ENCODE data around the gene POU3F1. TPM values are rescaled to one million over a fixed set of nuclear protein-coding genes. Genes with fewer than 3 reads are reported as not detected.

Gene POU3F1
- total and polyA plus RNA-seq, 4 experiments from 2014 or later, result 0.08 to 0.15 (median 0.14) TPM; not detected in 1

GRCh38 chr1:38046884-38047602 is 450 bp upstream of the POU3F1 start:
- Histone ChIP-seq H3K27ac (ENCODE audit: low read depth, low read length) (no peak overlapping the region), H3K4me1 (ENCODE audit: insufficient read depth, low read length) (peaks cover 18% of the 10 kb centered on the region), H3K9me3 (ENCODE audit: control insufficient read depth in 1 of 2, low read length in 2 of 2) (no peaks in the 10 kb centered on the region), H3K4me3 (ENCODE audit: low read length in 2 of 2) (peak overlapping the region in 1 of 2 donors; percentile 38), H3K27me3 (ENCODE audit: insufficient read depth, low read length) (peaks cover 26% of the 10 kb centered on the region), H3K36me3 (ENCODE audit: insufficient read depth, low read length) (no peaks in the 10 kb centered on the region)
- peak in 4 of 5 donors; percentile 37 to 70 (median 60) for DNase-seq
- Mint-ChIP-seq H3K9me3 (peaks cover 0 to 1% (median 0%) of the 10 kb centered on the region in 8 donors), H3K27ac (peak overlapping the region in 1 of 7 donors; percentile 46), H3K4me3 (peak overlapping the region; percentile 68 to 80 (median 78)), H3K27me3 (peaks cover 17% of the 10 kb centered on the region in 2 donors), H3K36me3 (no peaks in the 10 kb centered on the region), H3K4me1 (peaks cover 2 to 23% (median 8%) of the 10 kb centered on the region in 4 donors)
- intact Hi-C loops (cut with micrococcal nuclease), result loop anchor here (1.0 kb wide), 1 partner anchor 35 kb away; the partner anchor contains the start of gene UTP11
- ChIA-PET POLR2A (ENCODE audit: partially characterized antibody) (interaction anchor here (0.9 kb wide), 1 partner anchor 17 kb away, joined by 4 read pairs; no protein-coding TSS in a partner anchor), CTCF (ENCODE audit: partially characterized antibody) (interaction anchor here (2.0 kb wide), 1 partner anchor 25 kb away, joined by 5 read pairs; no protein-coding TSS in a partner anchor)

DNA sequence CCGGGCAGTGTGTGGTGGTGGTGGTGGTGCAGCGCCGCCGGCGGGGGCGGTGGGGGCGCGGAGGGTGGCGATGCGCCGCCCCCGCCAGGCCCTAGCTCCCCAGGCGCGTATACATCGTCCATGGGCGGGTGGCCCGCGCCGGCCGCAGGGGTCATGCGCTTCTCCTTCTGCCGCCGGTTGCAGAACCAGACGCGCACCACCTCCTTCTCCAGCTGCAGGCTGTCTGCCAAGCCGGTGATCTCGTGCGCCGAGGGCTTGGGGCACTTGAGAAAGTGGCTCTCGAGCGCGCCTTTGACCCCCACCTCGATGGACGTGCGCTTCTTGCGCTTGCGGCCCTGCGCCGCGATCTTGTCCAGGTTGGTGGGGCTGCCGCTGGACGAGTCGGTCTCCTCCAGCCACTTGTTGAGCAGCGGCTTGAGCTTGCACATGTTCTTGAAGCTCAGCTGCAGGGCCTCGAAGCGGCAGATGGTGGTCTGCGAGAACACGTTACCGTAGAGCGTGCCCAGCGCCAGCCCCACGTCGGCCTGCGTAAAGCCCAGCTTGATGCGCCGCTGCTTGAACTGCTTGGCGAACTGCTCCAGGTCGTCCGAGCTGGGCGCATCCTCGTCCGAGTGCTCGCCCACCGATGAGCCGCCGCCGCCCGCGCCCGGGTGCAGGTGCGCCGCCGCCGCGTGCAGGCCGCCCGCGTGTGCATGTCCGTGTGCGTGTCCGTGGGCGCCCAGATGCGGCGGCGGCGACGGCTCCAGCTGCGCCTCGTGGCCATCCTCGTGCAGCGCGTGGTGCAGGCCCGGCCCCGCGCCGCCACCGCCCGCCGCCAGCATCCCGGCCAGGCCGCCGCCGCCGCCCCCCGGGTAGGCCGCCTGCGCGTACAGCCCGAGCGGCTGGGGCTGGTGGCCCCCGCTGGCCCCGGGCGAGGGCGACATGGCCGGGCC is 926 bp downstream of the POU3F1 start:
- Mint-ChIP-seq H3K4me1 (peaks cover 2 to 22% (median 8%) of the 10 kb centered on the region in 4 donors), H3K4me3 (peak overlapping the region in 7 of 8 donors; percentile 25 to 69 (median 45)), H3K27ac (no peak overlapping the region), H3K36me3 (no peaks in the 10 kb centered on the region), H3K9me3 (peaks cover 0 to 1% (median 0%) of the 10 kb centered on the region in 8 donors), H3K27me3 (peaks cover 25 to 30% of the 10 kb centered on the region in 2 donors)
- no peak for DNase-seq
- Histone ChIP-seq H3K4me1 (ENCODE audit: insufficient read depth, low read length) (peaks cover 18% of the 10 kb centered on the region), H3K27me3 (ENCODE audit: insufficient read depth, low read length) (peaks cover 29% of the 10 kb centered on the region), H3K27ac (ENCODE audit: low read depth, low read length) (no peak overlapping the region), H3K36me3 (ENCODE audit: insufficient read depth, low read length) (no peaks in the 10 kb centered on the region), H3K4me3 (ENCODE audit: low read length in 2 of 2) (peak overlapping the region in 1 of 2 donors; percentile 22), H3K9me3 (ENCODE audit: control insufficient read depth in 1 of 2, low read length in 2 of 2) (no peaks in the 10 kb centered on the region)
- intact Hi-C loops (cut with micrococcal nuclease), result no loop called here
- ChIA-PET CTCF (ENCODE audit: partially characterized antibody) (no interaction called here), POLR2A (ENCODE audit: partially characterized antibody) (interaction anchor here (1.0 kb wide), 1 partner anchor 114 kb away, joined by 3 read pairs; no protein-coding TSS in a partner anchor)

GRCh38 chr1:38044221-38045215 is 2.1 kb downstream of the POU3F1 start:
- POLR2A ChIA-PET (ENCODE audit: partially characterized antibody), result no interaction called here
- H3K27me3 Mint-ChIP-seq, result peaks cover 25 to 40% of the 10 kb centered on the region in 2 donors
- peaks cover 0 to 1% (median 0%) of the 10 kb centered on the region in 8 donors for H3K9me3 Mint-ChIP-seq
- Histone ChIP-seq H3K4me1 (ENCODE audit: insufficient read depth, low read length) (peaks cover 18% of the 10 kb centered on the region), H3K9me3 (ENCODE audit: control insufficient read depth in 1 of 2, low read length in 2 of 2) (no peaks in the 10 kb centered on the region), H3K36me3 (ENCODE audit: insufficient read depth, low read length) (no peaks in the 10 kb centered on the region), H3K27ac (ENCODE audit: low read depth, low read length) (no peak overlapping the region), H3K27me3 (ENCODE audit: insufficient read depth, low read length) (peaks cover 29% of the 10 kb centered on the region), H3K4me3 (ENCODE audit: low read length in 2 of 2) (peak overlapping the region in 1 of 2 donors; percentile 19)
- H3K4me3 Mint-ChIP-seq, result peak overlapping the region; percentile 63 to 89 (median 75)
- no peak for DNase-seq
- peak overlapping the region in 1 of 7 donors; percentile 65 for H3K27ac Mint-ChIP-seq
- H3K36me3 Mint-ChIP-seq, result no peaks in the 10 kb centered on the region
- CTCF ChIA-PET (ENCODE audit: partially characterized antibody), result no interaction called here
- peaks cover 2 to 22% (median 8%) of the 10 kb centered on the region in 4 donors for H3K4me1 Mint-ChIP-seq
- intact Hi-C loops (cut with micrococcal nuclease), result no loop called here

GRCh38 chr1:38043036-38043747 is 3.4 kb downstream of the POU3F1 start:
- Histone ChIP-seq H3K4me1 (ENCODE audit: insufficient read depth, low read length) (peaks cover 18% of the 10 kb centered on the region), H3K9me3 (ENCODE audit: control insufficient read depth in 1 of 2, low read length in 2 of 2) (no peaks in the 10 kb centered on the region), H3K4me3 (ENCODE audit: low read length in 2 of 2) (no peak overlapping the region), H3K36me3 (ENCODE audit: insufficient read depth, low read length) (no peaks in the 10 kb centered on the region), H3K27ac (ENCODE audit: low read depth, low read length) (no peak overlapping the region), H3K27me3 (ENCODE audit: insufficient read depth, low read length) (peaks cover 29% of the 10 kb centered on the region)
- Mint-ChIP-seq H3K36me3 (no peaks in the 10 kb centered on the region), H3K9me3 (peaks cover 0 to 1% (median 0%) of the 10 kb centered on the region in 8 donors), H3K4me3 (peak overlapping the region in 5 of 8 donors; percentile 0 to 36 (median 29)), H3K27ac (peak overlapping the region in 1 of 7 donors; percentile 46), H3K4me1 (peaks cover 2 to 22% (median 8%) of the 10 kb centered on the region in 4 donors), H3K27me3 (peaks cover 26 to 44% of the 10 kb centered on the region in 2 donors)
- no peak for DNase-seq
- ChIA-PET POLR2A (ENCODE audit: partially characterized antibody) (no interaction called here), CTCF (ENCODE audit: partially characterized antibody) (no interaction called here)
- intact Hi-C loops (cut with micrococcal nuclease), result no loop called here

DNA sequence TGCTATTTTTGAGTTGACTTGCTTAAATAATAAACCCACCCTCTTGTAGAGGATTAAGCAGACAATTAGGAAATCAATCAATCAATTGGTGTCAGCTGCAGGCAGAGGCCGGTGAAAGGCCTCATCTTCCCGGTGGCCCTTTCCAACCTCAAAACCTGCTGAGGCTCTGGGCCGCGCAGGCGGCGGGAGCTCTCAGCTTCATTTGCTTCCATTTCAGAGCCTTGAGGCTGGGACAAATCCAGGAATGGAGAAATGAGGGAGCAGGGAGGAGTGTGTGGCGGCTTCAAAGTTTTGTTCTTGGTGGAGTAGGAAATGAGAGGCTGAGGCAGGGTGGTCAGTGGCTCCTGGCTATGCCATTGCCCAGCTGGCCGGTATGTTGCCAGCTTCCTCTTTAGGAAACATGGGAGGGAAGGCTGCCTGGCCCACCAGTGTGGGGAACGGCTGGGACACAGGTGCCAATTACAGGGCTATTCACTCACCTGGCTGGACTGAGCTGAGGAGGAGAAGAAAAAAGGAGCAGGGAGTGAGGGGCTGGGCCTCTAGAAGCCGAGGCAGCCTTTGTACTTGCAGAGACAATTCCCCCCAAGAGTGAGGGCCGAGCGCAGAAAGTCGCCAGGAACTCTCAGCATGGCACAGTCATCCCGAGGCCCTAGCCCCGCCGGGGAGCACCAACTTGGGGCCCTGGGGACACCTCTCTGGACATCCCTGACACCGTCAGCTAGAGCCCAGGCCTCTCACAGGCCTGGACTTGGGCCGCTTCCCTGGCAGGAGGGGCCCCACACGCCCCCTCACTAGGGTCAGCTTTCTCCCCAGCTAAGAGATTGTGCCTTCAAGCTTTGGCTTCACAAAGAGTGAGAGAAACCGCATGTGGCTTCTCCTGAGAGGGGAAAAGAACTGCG is 4.4 kb downstream of the POU3F1 start:
- Mint-ChIP-seq H3K36me3 (no peaks in the 10 kb centered on the region), H3K4me3 (peak overlapping the region in 1 of 8 donors; percentile 54), H3K9me3 (peaks cover 0 to 1% (median 0%) of the 10 kb centered on the region in 8 donors), H3K27me3 (peaks cover 26 to 44% of the 10 kb centered on the region in 2 donors), H3K27ac (no peak overlapping the region), H3K4me1 (peaks cover 2 to 22% (median 8%) of the 10 kb centered on the region in 4 donors)
- Histone ChIP-seq H3K36me3 (ENCODE audit: insufficient read depth, low read length) (no peaks in the 10 kb centered on the region), H3K27me3 (ENCODE audit: insufficient read depth, low read length) (peaks cover 29% of the 10 kb centered on the region), H3K9me3 (ENCODE audit: control insufficient read depth in 1 of 2, low read length in 2 of 2) (no peaks in the 10 kb centered on the region), H3K4me1 (ENCODE audit: insufficient read depth, low read length) (peaks cover 18% of the 10 kb centered on the region), H3K27ac (ENCODE audit: low read depth, low read length) (no peak overlapping the region), H3K4me3 (ENCODE audit: low read length in 2 of 2) (no peak overlapping the region)
- POLR2A ChIA-PET (ENCODE audit: partially characterized antibody), result interaction anchor here (0.8 kb wide), 1 partner anchor 12 kb away, joined by 3 read pairs; no protein-coding TSS in a partner anchor
- intact Hi-C loops (cut with micrococcal nuclease), result no loop called here
- no peak for DNase-seq
- CTCF ChIA-PET (ENCODE audit: partially characterized antibody), result interaction anchor here (0.9 kb wide), 1 partner anchor 10 kb away, joined by 3 read pairs; no protein-coding TSS in a partner anchor

All from CD4-positive, alpha-beta memory T cell (primary cell).